SIG-M5 (cell line): Measurements from ENCODE around the gene GATAD1.
"Not testable (repeated sequence)": the region's sequence is repeated elsewhere in the genome, so short reads cannot be mapped to it uniquely, and the experiment has no call there.

Experiments
- DNase-seq: peaks from one replicate; lab custom pipeline; 2025; lab: John Stamatoyannopoulos, UW

GATAD1 gene

DNA sequence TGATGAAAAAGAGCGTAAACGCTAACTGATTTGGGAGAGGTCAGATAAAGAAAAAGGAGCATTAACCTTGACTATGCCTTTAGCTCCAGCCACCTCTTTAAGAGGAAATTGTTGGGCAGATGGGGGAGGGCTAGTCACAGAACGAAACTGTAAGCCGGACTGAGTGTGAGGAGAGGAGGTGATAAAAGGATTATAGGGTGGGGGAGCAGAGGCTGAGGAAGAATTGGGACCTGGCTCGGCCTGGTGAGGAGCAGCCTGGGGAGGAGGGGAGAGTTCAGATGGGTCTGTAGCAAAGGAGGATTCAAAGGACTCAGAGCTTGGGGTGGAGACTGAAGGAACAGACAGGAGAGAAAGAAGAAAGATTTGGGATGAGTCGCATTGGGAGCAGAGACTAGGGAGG is 36.3 kb downstream of the GATAD1 start:
- not testable (repeated sequence) for DNase-seq

DNA sequence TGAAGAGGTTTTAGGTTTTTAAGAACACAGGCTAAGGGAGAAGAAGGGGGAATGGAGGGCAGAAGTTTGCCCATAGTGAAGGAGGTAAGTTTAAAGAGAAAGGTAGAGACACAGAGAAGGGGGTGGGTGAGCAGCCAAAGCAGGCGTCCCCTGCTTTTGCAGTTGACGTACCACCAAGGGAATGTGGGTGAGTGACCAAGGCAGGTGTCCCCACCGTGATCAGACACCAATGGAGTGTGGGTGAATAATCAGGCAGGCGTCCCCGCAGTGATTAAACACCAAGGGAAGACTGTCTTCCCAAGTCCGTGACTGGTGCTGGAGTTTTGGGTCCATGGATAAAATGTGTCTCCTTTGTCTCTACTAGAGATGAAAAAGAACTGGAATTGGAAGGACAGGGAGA is 36.9 kb downstream of the GATAD1 start:
- not testable (repeated sequence) for DNase-seq

DNA sequence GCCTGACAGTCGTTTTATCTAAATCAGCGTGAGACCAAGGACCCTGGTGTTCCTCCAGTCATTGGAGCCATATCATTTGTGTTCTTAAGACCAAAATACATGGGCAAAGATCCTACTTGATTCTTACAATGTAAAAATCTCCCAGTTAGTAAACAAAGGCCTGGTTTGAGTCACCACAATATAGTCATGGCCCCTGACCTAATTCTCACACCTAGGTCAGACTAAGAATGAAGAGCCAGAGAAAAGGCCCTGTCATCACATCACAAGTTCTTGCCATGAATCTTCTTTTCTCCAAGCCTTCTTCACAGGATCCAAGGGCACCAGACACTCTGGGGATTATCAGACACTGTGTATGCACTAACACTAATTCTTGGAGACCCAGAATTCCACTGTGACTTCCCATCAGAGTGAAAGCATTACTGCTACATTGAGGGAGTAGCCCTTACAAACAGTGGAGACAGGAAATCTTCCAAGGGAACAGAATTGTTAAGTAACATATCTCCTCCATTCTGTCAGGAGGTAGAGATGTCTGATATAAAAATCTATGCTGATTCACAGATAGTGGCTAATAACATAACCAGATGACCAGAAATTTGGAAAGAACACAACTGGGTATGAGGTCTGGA is 38.1 kb downstream of the GATAD1 start:
- no peak for DNase-seq

DNA sequence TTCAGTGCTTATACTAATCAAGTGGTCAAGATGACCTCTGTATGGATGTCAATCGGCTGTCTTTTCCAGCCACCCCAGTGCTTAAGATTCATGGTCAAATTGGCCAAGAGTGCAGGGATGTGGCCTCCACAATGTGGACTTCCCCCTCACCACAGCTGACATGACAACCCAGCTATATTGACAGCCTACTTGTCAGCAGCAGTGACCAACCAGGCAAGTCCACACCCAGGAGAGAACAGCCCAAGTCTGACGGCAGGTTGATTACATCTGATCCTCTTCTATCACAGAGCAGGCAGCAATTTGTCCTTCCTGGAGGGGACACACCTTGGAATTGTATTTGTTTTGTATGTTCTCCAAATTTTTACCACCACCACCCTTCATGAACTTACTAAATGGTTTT is 38.7 kb downstream of the GATAD1 start:
- no peak for DNase-seq

DNA sequence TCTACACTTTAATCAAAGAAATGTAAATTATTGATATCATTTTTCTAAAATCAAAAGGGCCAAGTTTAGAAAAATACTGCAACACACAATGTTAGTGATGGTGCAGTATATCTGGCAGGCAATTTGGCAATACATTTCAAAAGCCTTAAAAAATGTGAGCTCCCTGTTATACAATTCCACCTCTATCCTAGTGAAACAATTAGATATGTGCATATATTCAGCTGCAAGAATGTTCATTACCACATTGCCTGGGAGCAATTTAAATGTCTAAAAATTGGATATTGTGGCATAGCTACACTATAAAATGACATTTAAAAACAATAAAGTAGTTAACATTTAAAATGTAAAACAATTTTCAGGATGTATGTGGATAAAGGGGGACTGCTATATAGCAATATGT is 40.5 kb downstream of the GATAD1 start:
- no peak for DNase-seq

DNA sequence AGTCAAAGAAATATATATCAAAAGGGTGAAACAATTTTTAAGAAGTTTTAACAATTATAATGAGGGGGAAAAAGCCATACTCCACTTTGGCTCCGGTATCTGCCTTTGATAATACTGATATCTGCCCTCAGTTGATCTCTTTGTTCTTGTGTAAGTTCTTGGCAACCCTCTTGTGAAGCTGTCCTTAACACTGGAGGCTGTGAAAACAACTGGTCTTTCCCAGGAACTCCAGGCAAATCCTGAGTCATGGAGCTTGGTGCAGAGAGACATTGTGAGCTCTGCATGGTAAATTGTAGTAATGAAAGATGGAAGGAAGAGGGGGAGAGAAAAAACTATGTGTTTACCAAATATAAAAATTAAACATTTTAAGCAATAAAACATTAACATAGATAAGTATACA is 42.4 kb downstream of the GATAD1 start:
- no peak for DNase-seq

DNA sequence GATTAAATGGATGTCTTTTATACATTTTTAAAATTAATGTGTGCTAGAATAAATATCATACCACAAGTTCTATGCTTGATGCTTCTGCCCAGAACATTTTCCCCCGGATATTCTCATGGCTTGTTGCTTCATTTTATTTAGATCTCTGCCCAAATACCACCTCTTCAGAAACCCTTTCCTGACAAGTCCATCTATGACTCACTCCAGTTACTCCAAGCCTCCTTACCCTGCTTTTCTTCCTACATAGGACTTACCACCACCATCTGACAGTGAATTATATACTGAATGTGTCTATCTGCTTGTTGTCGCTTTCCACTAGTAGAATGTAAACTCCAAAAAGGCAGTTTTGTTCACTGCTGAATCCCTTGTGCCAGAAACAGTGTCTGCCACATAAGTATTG is 49.6 kb downstream of the GATAD1 start:
- no peak for DNase-seq

DNA sequence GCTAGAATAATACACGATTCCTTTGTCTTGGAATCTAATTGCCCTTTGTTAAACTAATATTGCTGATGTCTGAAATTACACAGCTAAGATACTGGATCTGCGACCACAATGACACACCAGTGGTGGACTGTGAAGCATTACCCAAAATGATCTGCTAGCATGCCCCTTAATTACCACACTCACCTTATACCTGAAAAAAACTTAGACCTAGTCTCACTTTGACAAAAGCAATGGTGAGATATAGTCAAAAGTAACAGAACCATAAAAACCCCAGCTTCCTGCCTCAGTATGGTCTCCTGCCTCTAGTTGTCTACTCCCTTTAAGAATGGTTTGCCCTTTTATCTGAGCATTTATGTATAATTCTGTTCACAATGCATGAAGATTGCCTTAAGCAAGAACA is 51.3 kb downstream of the GATAD1 start:
- no peak for DNase-seq

DNA sequence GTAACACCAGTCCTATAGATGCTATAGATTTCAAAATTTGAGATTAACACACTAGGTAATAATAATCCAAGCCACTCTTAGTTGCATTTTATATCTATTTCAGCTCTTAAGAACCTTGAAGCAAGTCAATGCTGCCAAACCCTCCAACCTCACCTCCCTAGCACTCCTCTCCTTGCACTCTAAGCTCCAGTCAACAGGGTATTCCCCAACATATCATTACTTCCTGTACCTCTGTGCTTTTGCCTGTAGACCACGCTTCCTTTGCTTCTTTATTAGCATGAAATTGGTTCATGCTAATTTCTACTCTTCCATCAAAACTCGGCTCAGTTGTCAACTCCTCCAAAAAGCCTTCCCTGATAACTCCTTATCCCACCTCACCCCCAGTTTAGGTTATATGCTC is 56.5 kb downstream of the GATAD1 start:
- no peak for DNase-seq

DNA sequence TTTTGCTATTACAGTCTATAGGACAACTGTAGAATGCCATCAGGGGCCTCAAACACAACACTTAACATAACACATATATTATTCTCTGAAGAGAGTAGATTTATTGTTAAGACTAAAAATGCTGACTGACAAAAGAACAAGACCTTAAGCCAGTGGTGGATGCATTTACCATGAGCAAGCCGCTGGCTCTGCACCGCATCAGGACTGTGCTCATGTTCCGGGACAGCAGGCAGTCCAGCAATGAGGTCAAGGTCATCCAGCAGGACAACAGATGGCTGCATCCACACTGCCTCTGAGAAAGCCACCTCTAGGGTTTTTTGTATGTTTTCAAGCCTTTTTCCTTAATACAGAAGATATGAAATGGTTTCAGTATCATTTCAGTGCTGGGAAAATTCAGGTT is 57.3 kb downstream of the GATAD1 start:
- DNase-seq = no peak

DNA sequence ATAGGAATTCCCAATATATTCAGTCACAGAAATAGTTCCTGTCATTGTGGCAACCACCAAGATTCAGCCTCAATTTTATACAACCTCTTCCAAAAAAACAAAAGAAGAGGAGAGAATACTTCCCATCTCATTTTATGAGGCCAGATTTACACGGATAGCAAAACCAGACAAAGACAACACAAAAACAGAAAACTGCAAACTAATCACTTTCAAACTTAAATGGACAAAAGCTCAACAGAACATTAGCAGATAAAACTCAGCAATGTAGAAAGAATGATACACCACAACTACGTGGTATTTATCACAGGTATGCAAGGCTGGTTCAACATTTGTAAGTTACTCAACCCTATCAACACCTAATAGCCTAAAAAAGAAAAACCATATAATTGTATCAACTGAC is 59.1 kb downstream of the GATAD1 start:
- no peak for DNase-seq

DNA sequence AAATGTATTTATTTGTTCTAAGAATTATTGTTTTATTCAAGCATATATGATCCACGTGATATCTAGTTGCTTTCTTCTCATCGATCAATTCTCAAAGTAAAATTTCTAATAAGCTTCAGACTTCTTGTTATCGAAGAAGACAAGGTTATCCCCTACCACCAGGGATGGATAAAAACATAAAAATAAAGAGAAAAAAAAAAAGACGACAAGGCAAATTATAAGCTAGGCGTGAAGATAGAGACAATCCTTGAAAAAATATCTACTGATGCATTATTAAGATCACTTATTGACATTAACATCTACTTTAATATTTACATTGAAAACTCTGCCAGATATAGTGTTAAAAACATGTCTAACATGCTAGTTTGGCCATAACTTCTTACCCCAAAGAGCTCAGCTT is 61.7 kb downstream of the GATAD1 start:
- DNase-seq = no peak
